ENCODE data around the gene EIF4G3. TPM values are rescaled to one million over a fixed set of nuclear protein-coding genes. Genes with fewer than 3 reads are reported as not detected.

The EIF4G3 gene
- total RNA-seq, 1 donor from 2014 or later, result 39.3 TPM

GRCh38 chr1:21042929-21043605 is 133.6 kb downstream of the EIF4G3 start:
- no peaks in the 10 kb centered on the region for H3K36me3 ChIP-seq
- intact Hi-C loops (cut with DNase I), result no loop called here
- no peaks in the 10 kb centered on the region for H3K9me3 ChIP-seq
- H3K27me3 ChIP-seq, result no peaks in the 10 kb centered on the region
- DNase-seq (ENCODE audit: extremely low spot score in 2 of 2), result no peak
- TF ChIP-seq CTCF (IDR thresholded peaks at IDR 0.05) (no peak), POLR2AphosphoS5 (IDR thresholded peaks at IDR 0.05; ENCODE audit: insufficient read depth in 1 of 2, low read depth in 1 of 2) (no peak), POLR2A (IDR thresholded peaks at IDR 0.05) (no peak)
- no peak overlapping the region for H3K27ac ChIP-seq
- H3K4me3 ChIP-seq, result no peak overlapping the region
- H3K4me1 ChIP-seq, result peaks cover 8% of the 10 kb centered on the region

GRCh38 chr1:21041541-21041940 is 135.2 kb downstream of the EIF4G3 start:
- DNase-seq (ENCODE audit: extremely low spot score in 2 of 2), result no peak
- intact Hi-C loops (cut with DNase I), result no loop called here
- no peaks in the 10 kb centered on the region for H3K9me3 ChIP-seq
- no peak overlapping the region for H3K4me3 ChIP-seq
- no peak overlapping the region for H3K27ac ChIP-seq
- no peaks in the 10 kb centered on the region for H3K36me3 ChIP-seq
- H3K4me1 ChIP-seq, result peaks cover 8% of the 10 kb centered on the region
- H3K27me3 ChIP-seq, result no peaks in the 10 kb centered on the region
- TF ChIP-seq CTCF (IDR thresholded peaks at IDR 0.05) (no peak), POLR2A (IDR thresholded peaks at IDR 0.05) (no peak), POLR2AphosphoS5 (IDR thresholded peaks at IDR 0.05; ENCODE audit: insufficient read depth in 1 of 2, low read depth in 1 of 2) (no peak)

- Histone ChIP-seq H3K4me1 (peaks cover 19% of the 10 kb centered on the region), H3K27ac (no peak overlapping the region), H3K9me3 (no peaks in the 10 kb centered on the region), H3K27me3 (no peaks in the 10 kb centered on the region), H3K4me3 (no peak overlapping the region), H3K36me3 (no peaks in the 10 kb centered on the region)
- intact Hi-C loops (cut with DNase I), result no loop called here
- TF ChIP-seq POLR2AphosphoS5 (IDR thresholded peaks at IDR 0.05; ENCODE audit: insufficient read depth in 1 of 2, low read depth in 1 of 2) (no peak), POLR2A (IDR thresholded peaks at IDR 0.05) (no peak), CTCF (IDR thresholded peaks at IDR 0.05) (no peak)
- no peak for DNase-seq (ENCODE audit: extremely low spot score in 2 of 2)
Measured at GRCh38 chr1:21037091-21037490, 139.6 kb downstream of the EIF4G3 start.

- Histone ChIP-seq H3K4me1 (peaks cover 19% of the 10 kb centered on the region), H3K4me3 (no peak overlapping the region)
- intact Hi-C loops (cut with DNase I), result no loop called here
Measured at GRCh38 chr1:21035794-21036193, 140.9 kb downstream of the EIF4G3 start.

More at GRCh38 chr1:21035794-21036193, 140.9 kb downstream of the EIF4G3 start:
- Histone ChIP-seq H3K27ac (no peak overlapping the region), H3K27me3 (no peaks in the 10 kb centered on the region), H3K9me3 (no peaks in the 10 kb centered on the region), H3K36me3 (no peaks in the 10 kb centered on the region)
- no peak for TF ChIP-seq POLR2AphosphoS5 (IDR thresholded peaks at IDR 0.05; ENCODE audit: insufficient read depth in 1 of 2, low read depth in 1 of 2)
- no peak for TF ChIP-seq POLR2A (IDR thresholded peaks at IDR 0.05)
- TF ChIP-seq CTCF (IDR thresholded peaks at IDR 0.05), result no peak
- DNase-seq (ENCODE audit: extremely low spot score in 2 of 2), result no peak
